ENCODE data around the gene MEGF11. TPM values are rescaled to one million over a fixed set of nuclear protein-coding genes. Genes with fewer than 3 reads are reported as not detected.

The MEGF11 gene
- total RNA-seq, 1 experiment from 2014 or later, result not detected

DNA sequence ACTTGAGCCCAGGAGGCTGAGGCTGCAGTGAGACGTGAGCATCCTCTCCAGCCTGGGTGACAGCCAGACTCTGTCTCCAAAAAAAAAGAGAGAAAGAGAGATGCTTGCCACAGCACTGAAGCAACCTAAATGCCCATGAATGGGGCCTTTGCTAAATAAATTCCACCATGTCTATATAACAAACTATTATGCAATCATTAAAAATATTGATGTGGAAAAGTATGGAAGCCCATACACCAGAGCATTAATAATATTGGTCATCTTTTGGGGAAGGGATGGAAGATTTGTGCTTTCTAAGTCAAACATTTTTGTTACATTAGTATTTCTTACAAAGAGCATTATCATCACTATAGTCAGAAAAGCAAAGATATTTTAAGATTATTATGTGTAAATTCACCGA, 116.6 kb downstream of the MEGF11 start:
- ATAC-seq (no peak), DNase-seq (no peak)
- H3K36me3 ChIP-seq (ENCODE audit: low read depth, low read length), result no peaks in the 10 kb centered on the region
- TF ChIP-seq EZH2 (IDR thresholded peaks at IDR 0.05; ENCODE audit: low read length, unreplicated experiment) (no peak), EZH2phosphoT487 (IDR thresholded peaks at IDR 0.05; ENCODE audit: borderline replicate concordance, low read length) (no peak), CTCF (conservative IDR thresholded peaks at IDR 0.05; ENCODE audit: low read depth, low read length) (no peak)
- no peaks in the 10 kb centered on the region for H4K20me1 ChIP-seq (ENCODE audit: low read length)
- H3K4me2 ChIP-seq (ENCODE audit: low read length), result no peak overlapping the region
- no TSS peak for BruUV-seq (replicated peaks)
- H3K4me1 ChIP-seq (ENCODE audit: insufficient read depth, low read length), result no peaks in the 10 kb centered on the region
- POLR2A ChIA-PET (ENCODE audit: unreplicated experiment), result no interaction called here
- no peak overlapping the region for H2AFZ ChIP-seq (ENCODE audit: low read length)
- H3K79me2 ChIP-seq (ENCODE audit: low read length), result no peaks in the 10 kb centered on the region
- H3F3A ChIP-seq (ENCODE audit: low read length, unreplicated experiment), result no peaks in the 10 kb centered on the region
- H3K9me3 ChIP-seq (ENCODE audit: low read length), result no peaks in the 10 kb centered on the region
- intact Hi-C loops (cut with micrococcal nuclease), result no loop called here
- H3K4me3 ChIP-seq (ENCODE audit: low read length), result no peak overlapping the region
- peaks cover 46% of the 10 kb centered on the region for H3K27me3 ChIP-seq (ENCODE audit: low read length)
- H3K9me2 ChIP-seq (replicated peaks; ENCODE audit: low read length), result no peaks in the 10 kb centered on the region
- no peak overlapping the region for H3K9ac ChIP-seq (ENCODE audit: low read length)
- CTCF ChIA-PET, result no interaction called here
- no peak overlapping the region for H3K27ac ChIP-seq (ENCODE audit: low read length)

GRCh38 chr15:66135664-66136063, 117.9 kb downstream of the MEGF11 start:
- no peaks in the 10 kb centered on the region for H3F3A ChIP-seq (ENCODE audit: low read length, unreplicated experiment)
- DNase-seq, result no peak
- H3K9me2 ChIP-seq (replicated peaks; ENCODE audit: low read length), result no peaks in the 10 kb centered on the region
- H3K79me2 ChIP-seq (ENCODE audit: low read length), result no peaks in the 10 kb centered on the region
- no peaks in the 10 kb centered on the region for H3K4me1 ChIP-seq (ENCODE audit: insufficient read depth, low read length)
- no peak for ATAC-seq
- no TSS peak for BruUV-seq (replicated peaks)
- no peak overlapping the region for H2AFZ ChIP-seq (ENCODE audit: low read length)
- H3K4me2 ChIP-seq (ENCODE audit: low read length), result no peak overlapping the region
- POLR2A ChIA-PET (ENCODE audit: unreplicated experiment), result no interaction called here
- no peak overlapping the region for H3K9ac ChIP-seq (ENCODE audit: low read length)
- H4K20me1 ChIP-seq (ENCODE audit: low read length), result no peaks in the 10 kb centered on the region
- peaks cover 58% of the 10 kb centered on the region for H3K27me3 ChIP-seq (ENCODE audit: low read length)
- no peaks in the 10 kb centered on the region for H3K9me3 ChIP-seq (ENCODE audit: low read length)
- no peaks in the 10 kb centered on the region for H3K36me3 ChIP-seq (ENCODE audit: low read depth, low read length)
- no peak overlapping the region for H3K4me3 ChIP-seq (ENCODE audit: low read length)
- intact Hi-C loops (cut with micrococcal nuclease), result no loop called here
- TF ChIP-seq EZH2phosphoT487 (IDR thresholded peaks at IDR 0.05; ENCODE audit: borderline replicate concordance, low read length) (no peak), CTCF (conservative IDR thresholded peaks at IDR 0.05; ENCODE audit: low read depth, low read length) (no peak), EZH2 (IDR thresholded peaks at IDR 0.05; ENCODE audit: low read length, unreplicated experiment) (no peak)
- CTCF ChIA-PET, result no interaction called here
- no peak overlapping the region for H3K27ac ChIP-seq (ENCODE audit: low read length)

- H2AFZ ChIP-seq (ENCODE audit: low read length), result no peak overlapping the region
- no peak overlapping the region for H3K9ac ChIP-seq (ENCODE audit: low read length)
- no peaks in the 10 kb centered on the region for H3K36me3 ChIP-seq (ENCODE audit: low read depth, low read length)
- ATAC-seq, result no peak
- ChIA-PET CTCF (no interaction called here), POLR2A (ENCODE audit: unreplicated experiment) (interaction anchor here (0.7 kb wide), 1 partner anchor 927 kb away, joined by 4 read pairs; no protein-coding TSS in a partner anchor)
- no peak for DNase-seq
- H3K9me2 ChIP-seq (replicated peaks; ENCODE audit: low read length), result no peaks in the 10 kb centered on the region
- no peaks in the 10 kb centered on the region for H3K79me2 ChIP-seq (ENCODE audit: low read length)
- H3K9me3 ChIP-seq (ENCODE audit: low read length), result no peaks in the 10 kb centered on the region
- no peaks in the 10 kb centered on the region for H4K20me1 ChIP-seq (ENCODE audit: low read length)
- H3F3A ChIP-seq (ENCODE audit: low read length, unreplicated experiment), result no peaks in the 10 kb centered on the region
- no peak overlapping the region for H3K27ac ChIP-seq (ENCODE audit: low read length)
- no peak for TF ChIP-seq EZH2phosphoT487 (IDR thresholded peaks at IDR 0.05; ENCODE audit: borderline replicate concordance, low read length)
- no peak overlapping the region for H3K4me2 ChIP-seq (ENCODE audit: low read length)
- no peak overlapping the region for H3K4me3 ChIP-seq (ENCODE audit: low read length)
- intact Hi-C loops (cut with micrococcal nuclease), result no loop called here
- no TSS peak for BruUV-seq (replicated peaks)
- H3K4me1 ChIP-seq (ENCODE audit: insufficient read depth, low read length), result no peaks in the 10 kb centered on the region
- peaks cover 68% of the 10 kb centered on the region for H3K27me3 ChIP-seq (ENCODE audit: low read length)
These were observed 119.3 kb downstream of the MEGF11 start for GRCh38 chr15:66134284-66134683.
